Suppressor macrophage treated with lipopolysaccharide for 1 hour (primary cell): ENCODE results near the gene MICA.
A peak's percentile ranks its signal among the peaks of the same experiment; 100 is the strongest.
"Not testable (repeated sequence)": the region's sequence is repeated elsewhere in the genome, so short reads cannot be mapped to it uniquely, and the experiment has no call there.

Experiments used
- DNase-seq, 3 donors: peaks; one replicate each; pipeline ENCODE4 v3.0.0-alpha.2; 2020 to 2022

MICA gene

GRCh38 chr6:31414771-31415265, 11.4 kb downstream of the MICA start:
- no peak for DNase-seq

DNA sequence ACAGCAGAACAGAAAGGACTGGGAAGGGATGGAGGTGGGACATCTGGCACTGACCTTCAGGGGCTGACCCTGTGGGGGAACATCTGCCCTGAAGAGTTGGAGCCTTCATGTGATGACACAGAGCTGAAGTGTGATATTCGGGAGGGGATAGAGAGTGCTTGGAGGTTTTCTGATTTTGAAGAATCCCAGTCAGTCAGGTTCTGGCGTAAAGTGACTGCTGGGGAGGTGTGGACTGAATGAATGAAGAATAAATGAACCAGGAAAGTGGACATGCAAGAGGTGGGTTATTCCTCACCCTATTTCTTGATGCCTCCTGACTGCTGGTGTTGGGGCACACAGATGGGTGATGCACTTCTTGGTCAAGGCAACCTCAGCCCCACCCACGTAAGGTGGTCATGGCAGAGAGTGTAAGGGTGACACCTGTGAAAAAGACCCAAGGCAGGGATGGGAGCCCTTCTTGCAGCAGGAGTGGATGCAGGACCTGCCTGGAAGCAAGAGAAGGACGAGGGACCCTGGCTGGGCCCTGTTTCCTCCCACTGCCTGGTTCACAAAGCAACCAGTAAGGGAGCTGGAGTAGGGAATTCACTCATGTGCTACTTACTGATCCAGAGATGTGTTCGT, 13.1 kb downstream of the MICA start:
- no peak for DNase-seq

DNA sequence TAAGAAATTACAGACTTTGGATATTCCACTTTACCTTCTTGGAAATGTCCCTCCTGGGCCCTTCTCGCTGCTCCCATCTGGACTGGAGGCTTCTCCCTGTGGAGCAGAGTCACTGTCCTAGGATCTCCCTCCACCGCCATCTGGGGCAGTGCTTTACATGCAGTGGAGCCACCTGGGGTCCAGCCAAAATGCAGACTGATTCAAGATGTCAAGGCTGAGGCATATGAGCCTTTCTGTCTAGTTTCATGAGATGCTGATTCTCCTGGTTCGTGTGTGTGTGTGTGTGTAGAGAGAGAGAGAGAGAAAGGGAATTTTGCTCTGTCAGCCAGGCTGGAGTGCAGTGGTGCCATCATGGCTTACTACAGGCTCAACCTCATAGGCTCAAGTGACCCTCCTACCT, 14.9 kb downstream of the MICA start:
- DNase-seq = no peak

GRCh38 chr6:31419842-31420241, 16.4 kb downstream of the MICA start:
- no peak for DNase-seq

DNA sequence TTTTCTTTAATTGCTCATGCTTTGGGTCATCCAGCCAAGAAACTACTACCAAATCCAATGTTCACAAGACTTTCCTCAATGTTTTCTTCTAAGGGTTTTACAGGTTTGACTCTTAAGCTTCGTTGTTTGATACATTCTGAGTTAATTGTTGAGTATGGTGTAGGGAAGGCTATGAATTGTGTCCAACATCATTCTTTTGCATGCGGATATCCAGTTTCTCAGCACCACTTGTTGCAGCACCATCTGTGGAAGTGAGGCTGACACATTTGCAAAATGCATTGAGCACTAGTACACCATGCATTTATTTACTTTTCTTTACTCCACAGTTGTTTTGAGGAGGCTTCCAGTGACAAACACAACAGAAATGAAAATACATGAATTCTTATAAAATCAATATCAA, 17.2 kb downstream of the MICA start:
- DNase-seq = no peak

GRCh38 chr6:31422587-31422986, 19.2 kb downstream of the MICA start:
- DNase-seq = no peak

GRCh38 chr6:31423550-31423949, 20.2 kb downstream of the MICA start:
- no peak for DNase-seq

DNA sequence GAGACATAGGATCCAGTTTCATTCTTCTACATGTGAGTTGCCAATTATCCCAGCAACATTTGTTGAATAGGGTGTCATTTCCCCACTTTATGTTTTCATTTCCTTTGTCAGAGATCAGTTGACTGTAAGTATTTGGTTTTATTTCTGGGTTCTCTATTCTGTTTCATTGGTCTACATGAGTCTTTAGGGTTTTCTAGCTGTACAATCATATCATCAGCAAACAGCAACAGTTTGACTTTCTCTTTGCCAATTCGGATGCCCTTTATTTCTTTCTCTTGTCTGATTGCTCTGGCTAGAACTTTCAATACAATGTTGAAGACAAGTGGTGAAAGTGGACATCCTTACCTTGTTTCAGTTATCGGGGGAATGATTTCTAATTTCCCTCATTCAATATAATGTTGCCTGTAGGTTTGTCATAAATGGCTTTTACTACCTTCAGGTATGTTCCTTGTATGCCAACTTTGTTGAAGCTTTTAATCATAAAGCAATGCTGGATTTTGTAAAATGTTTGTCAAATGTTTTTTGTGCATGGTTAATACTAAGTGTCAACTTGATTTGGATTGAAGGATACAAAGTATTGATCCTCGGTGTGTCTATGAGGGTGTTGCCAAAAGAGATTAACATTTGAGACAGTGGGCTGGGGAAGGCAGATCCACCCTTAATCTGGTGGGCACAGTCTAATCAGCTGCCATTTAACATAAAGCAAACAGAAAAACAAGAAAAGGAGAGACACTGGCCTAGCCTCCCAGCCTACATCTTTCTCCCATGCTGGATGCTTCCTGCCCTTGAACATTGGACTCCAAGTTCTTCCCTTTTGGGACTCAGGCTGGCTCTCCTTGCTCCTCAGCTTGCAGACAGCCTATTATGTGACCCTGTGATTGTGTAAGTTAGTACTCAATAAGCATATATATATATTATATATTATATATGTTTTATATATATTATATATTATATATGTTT, 23.3 kb downstream of the MICA start:
- DNase-seq = no peak

DNA sequence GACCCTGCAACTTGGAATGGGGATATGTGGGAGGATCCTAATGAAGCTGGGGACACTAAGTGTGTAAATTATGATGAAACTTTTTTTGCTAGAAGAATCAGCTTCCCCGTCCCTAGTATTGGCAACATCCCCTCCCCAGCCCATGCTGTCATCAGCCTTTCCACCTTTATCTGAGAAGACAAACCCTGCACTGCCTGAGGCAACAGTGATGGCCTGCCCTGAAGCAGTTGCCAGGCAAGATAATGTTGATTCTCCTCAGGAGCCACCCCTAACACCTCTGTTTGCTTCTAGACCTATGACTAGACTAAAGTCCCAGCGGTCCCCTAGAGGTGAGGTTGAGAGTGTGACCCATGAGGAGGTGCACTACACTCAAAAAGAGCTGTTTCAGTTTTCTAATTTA, 27.1 kb downstream of the MICA start:
- no peak for DNase-seq

DNA sequence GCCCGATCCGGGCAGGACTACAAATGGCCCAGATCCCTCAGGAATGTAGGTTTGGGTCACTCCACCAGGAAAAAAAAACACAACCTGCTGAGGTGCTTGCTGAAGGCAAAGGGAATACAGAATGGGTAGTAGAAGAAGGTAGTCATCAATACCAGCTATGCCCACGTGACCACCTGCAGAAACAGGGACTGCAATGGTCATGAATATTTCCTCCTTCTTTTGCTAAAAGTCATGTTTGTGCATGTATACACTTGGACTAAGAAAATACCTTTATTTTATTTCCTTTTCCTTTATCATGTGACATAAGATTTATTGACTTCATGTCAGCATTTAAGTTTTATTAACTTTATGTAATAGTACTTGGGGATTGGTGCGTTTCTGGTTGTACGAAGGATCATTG, 31.7 kb downstream of the MICA start:
- not testable (repeated sequence) for DNase-seq

GRCh38 chr6:31438222-31438621, 34.8 kb downstream of the MICA start:
- no peak for DNase-seq

DNA sequence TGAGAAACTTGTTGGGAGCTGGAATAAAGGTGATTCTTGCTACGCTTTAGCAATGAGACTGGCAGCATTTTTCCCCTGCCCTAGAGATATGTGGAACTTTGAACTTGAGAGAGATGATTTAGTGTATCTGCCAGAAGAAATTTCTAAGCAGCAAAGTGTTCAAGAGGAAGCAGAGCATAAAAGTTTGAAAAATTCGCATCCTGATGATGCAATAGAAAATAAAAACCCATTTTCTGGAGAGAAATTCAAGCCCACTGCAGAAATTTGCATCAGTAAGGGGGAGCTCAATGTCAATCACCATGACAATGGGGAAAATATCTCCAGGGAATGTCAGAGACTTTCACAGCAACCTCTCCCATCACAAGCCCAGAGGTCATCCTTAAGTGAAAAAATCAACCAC, 35.3 kb downstream of the MICA start:
- DNase-seq = no peak

GRCh38 chr6:31441365-31442267, 38.2 kb downstream of the MICA start:
- DNase-seq = peak; percentile 89 to 95 (median 95)

- DNase-seq = no peak
Observed at GRCh38 chr6:31446481-31446880, 43.1 kb downstream of the MICA start.

DNA sequence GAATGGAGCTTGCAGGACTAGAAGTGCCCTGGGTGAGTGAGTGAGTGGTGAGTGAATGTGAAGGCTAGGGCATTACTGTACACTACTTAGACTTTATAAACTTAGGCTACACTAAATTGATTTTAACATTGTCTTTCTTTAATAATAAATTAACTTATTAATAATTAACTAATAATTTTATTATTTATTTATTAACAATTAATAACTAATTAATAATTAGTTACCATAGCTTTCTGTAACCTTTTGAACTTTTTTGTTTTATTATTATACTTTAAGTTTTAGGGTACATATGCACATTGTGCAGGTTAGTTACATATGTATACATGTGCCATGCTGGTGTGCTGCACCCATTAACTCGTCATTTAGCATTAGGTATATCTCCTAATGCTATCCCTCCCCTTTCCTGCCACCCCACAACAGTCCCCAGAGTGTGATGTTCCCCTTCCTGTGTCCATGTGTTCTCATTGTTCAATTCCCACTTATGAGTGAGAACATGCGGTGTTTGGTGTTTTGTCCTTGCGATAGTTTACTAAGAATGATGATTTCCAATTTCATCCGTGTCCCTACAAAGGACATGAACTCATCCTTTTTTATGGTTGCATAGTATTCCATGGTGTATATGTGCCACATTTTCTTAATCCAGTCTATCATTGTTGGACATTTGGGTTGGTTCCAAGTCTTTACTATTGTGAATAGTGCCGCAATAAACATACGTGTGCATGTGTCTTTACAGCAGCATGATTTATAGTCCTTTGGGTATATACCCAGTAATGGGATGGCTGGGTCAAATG, 43.8 kb downstream of the MICA start:
- DNase-seq = not testable (repeated sequence)

- DNase-seq = peak; percentile 58 to 60 (median 58)
Observed at GRCh38 chr6:31450751-31451150, 47.4 kb downstream of the MICA start.

- DNase-seq = no peak
Observed at GRCh38 chr6:31452859-31453258, 49.5 kb downstream of the MICA start.

DNA sequence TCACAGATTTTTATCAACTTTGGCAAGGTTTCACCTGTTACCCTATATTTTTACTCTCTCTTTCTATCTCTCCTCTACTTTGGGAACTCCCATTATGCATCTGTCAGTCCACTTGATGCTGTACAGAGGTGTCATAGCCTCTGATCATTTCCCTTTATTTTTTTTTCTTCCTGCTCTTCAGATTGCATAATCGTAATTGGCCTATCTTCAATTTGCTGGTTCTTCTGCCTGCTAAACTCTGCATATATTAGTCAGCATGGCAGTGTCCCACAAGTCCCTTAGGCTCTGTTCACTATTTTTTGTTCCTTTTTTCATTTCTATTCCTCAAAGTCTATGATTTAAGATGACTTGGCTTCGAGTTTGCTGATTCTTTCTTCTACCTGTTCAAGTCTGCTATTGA, 49.9 kb downstream of the MICA start:
- peak; percentile 69 to 85 (median 83) for DNase-seq

DNA sequence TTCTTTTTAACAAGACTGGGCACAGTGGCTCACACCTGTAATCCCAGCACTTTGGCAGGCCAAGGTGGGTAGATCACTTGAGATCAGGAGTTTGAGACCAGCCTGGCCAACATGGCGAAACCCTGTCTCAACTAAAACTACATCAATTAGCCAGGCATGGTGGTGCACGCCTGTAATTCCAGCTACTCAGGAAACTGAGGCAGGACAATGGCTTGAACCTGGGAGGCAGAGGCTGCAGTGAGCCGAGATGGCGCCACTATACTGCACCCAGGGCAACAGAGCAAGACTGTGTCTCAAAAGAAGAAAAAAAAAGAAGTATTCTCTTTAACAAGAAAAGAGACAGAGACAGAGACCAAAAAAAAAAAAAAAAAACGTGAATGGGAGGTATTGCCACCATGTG, 56.5 kb downstream of the MICA start:
- not testable (repeated sequence) for DNase-seq

DNA sequence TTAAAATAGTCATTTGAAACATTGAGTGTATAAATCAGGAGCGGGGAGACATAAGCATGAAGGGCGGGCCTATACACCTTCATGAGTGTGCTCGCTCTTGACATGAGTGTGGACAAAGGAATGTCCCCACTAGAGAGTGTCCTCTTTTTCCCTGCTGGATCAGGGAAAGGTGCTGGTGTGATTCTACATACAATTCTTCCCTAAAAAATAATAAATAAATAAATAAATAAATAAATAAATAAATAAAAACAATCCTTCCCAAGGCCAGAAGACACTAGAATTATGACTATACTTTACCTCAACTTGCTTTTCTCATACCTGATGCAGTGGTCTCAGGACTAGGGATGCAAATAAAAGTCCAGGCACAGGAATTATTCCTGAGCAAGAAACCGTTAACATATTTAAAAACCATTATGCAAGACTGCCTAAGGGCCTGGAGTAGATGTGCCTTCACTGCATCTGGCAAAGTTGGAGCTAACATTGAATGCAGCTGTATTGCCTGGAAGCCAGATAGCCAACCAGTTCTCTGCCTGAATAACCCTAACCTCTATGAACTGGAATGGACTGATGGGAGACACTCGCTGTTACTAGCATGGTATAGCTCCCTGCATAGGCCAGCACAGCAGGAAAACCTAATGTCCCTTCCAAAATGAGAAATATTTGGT, 57.1 kb downstream of the MICA start:
- DNase-seq = no peak
